C4-2B (cell line): Measurements from ENCODE around the gene HLA-DOA.

ENCODE experiments used
- ZFX ChIP-seq: fragments of 450-650 bp; IDR thresholded peaks from 2 replicates; pipeline ENCODE4 v1.6.1; 2017
- TF ChIP-seq, protein P1 (sequence below): fragments of 450-650 bp; conservative IDR thresholded peaks from 2 replicates; pipeline ENCODE4 v1.5.1; 2017; ENCODE audit warnings: mild to moderate bottlenecking

DNA sequence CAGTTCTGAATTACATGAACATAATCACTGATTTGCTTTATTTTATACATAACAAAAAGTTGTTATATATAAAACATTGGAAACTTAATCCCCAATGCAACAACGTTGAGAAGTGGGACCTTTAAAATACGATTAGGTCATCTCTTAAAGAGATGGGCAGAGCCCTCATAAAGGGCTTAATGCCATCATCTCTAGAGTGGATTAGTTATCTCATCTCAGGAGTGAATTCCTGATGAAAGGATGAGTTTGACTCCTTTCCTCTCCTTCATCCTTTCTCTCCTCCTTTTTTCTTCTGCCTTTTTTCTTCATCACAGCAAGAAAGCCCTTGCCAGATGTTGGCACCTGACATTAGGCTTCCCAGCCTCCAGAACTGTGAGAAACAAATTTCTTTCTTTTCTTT is 13.9 kb downstream of the HLA-DOA start:
- TF ChIP-seq, protein P1, sequence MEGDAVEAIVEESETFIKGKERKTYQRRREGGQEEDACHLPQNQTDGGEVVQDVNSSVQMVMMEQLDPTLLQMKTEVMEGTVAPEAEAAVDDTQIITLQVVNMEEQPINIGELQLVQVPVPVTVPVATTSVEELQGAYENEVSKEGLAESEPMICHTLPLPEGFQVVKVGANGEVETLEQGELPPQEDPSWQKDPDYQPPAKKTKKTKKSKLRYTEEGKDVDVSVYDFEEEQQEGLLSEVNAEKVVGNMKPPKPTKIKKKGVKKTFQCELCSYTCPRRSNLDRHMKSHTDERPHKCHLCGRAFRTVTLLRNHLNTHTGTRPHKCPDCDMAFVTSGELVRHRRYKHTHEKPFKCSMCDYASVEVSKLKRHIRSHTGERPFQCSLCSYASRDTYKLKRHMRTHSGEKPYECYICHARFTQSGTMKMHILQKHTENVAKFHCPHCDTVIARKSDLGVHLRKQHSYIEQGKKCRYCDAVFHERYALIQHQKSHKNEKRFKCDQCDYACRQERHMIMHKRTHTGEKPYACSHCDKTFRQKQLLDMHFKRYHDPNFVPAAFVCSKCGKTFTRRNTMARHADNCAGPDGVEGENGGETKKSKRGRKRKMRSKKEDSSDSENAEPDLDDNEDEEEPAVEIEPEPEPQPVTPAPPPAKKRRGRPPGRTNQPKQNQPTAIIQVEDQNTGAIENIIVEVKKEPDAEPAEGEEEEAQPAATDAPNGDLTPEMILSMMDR = no peak
- TF ChIP-seq ZFX = no peak
